ENCODE data around the gene TRAF3.
"Not testable (repeated sequence)": the region's sequence is repeated elsewhere in the genome, so short reads cannot be mapped to it uniquely, and the experiment has no call there.

The TRAF3 gene

GRCh38 chr14:102819747-102820330, 42.6 kb downstream of the TRAF3 start:
- no peak; the same call in 2 of the 3 replicates for ATAC-seq
- TF ChIP-seq OSR1 (CRISPR knock-in tag; IDR thresholded peaks at IDR 0.05): no peak
- no peak for TF ChIP-seq ZNF565 (CRISPR knock-in tag; conservative IDR thresholded peaks at IDR 0.05; ENCODE audit: low read depth)
- no peak for TF ChIP-seq CSRNP3 (CRISPR knock-in tag; IDR thresholded peaks at IDR 0.05)
- TF ChIP-seq ZNF70 (CRISPR knock-in tag; IDR thresholded peaks at IDR 0.05): no peak
- TF ChIP-seq TSHZ2 (CRISPR knock-in tag; IDR thresholded peaks at IDR 0.05): no peak
- TF ChIP-seq SNAI2 (CRISPR knock-in tag; IDR thresholded peaks at IDR 0.05): no peak
- TF ChIP-seq TCF4 (CRISPR knock-in tag; IDR thresholded peaks at IDR 0.05; ENCODE audit: borderline replicate concordance): no peak
- no peak for TF ChIP-seq ESRRG (CRISPR knock-in tag; IDR thresholded peaks at IDR 0.05)
- no peak for TF ChIP-seq ZNF8 (CRISPR knock-in tag; IDR thresholded peaks at IDR 0.05)
- TF ChIP-seq, protein P1, sequence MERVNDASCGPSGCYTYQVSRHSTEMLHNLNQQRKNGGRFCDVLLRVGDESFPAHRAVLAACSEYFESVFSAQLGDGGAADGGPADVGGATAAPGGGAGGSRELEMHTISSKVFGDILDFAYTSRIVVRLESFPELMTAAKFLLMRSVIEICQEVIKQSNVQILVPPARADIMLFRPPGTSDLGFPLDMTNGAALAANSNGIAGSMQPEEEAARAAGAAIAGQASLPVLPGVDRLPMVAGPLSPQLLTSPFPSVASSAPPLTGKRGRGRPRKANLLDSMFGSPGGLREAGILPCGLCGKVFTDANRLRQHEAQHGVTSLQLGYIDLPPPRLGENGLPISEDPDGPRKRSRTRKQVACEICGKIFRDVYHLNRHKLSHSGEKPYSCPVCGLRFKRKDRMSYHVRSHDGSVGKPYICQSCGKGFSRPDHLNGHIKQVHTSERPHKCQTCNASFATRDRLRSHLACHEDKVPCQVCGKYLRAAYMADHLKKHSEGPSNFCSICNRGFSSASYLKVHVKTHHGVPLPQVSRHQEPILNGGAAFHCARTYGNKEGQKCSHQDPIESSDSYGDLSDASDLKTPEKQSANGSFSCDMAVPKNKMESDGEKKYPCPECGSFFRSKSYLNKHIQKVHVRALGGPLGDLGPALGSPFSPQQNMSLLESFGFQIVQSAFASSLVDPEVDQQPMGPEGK (CRISPR knock-in tag; IDR thresholded peaks at IDR 0.05; ENCODE audit: borderline replicate concordance): no peak
- no peak for TF ChIP-seq ARNTL (CRISPR knock-in tag; IDR thresholded peaks at IDR 0.05; ENCODE audit: borderline replicate concordance, low read depth)
- no peak for TF ChIP-seq POU6F1 (CRISPR knock-in tag; IDR thresholded peaks at IDR 0.05; ENCODE audit: borderline replicate concordance, low read depth)

- TF ChIP-seq ZFP30 (CRISPR knock-in tag; IDR thresholded peaks at IDR 0.05) (no peak), OSR1 (CRISPR knock-in tag; IDR thresholded peaks at IDR 0.05) (no peak), ZNF8 (CRISPR knock-in tag; IDR thresholded peaks at IDR 0.05) (no peak), BACH2 (CRISPR knock-in tag; IDR thresholded peaks at IDR 0.05; ENCODE audit: borderline replicate concordance) (no peak), POU6F1 (CRISPR knock-in tag; IDR thresholded peaks at IDR 0.05; ENCODE audit: borderline replicate concordance, low read depth) (no peak)
- ATAC-seq: no peak
These were observed 44.0 kb downstream of the TRAF3 start for GRCh38 chr14:102821252-102821651.

- TF ChIP-seq ESRRG (CRISPR knock-in tag; IDR thresholded peaks at IDR 0.05) (no peak), PPARA (CRISPR knock-in tag; IDR thresholded peaks at IDR 0.05; ENCODE audit: borderline replicate concordance) (no peak), SNAI2 (CRISPR knock-in tag; IDR thresholded peaks at IDR 0.05) (no peak), BACH2 (CRISPR knock-in tag; IDR thresholded peaks at IDR 0.05; ENCODE audit: borderline replicate concordance) (no peak)
- no peak for ATAC-seq
These were observed 45.1 kb downstream of the TRAF3 start for GRCh38 chr14:102822311-102822863.

GRCh38 chr14:102822887-102823286, 45.6 kb downstream of the TRAF3 start:
- not testable (repeated sequence) for ATAC-seq

GRCh38 chr14:102823546-102823945, 46.3 kb downstream of the TRAF3 start:
- ATAC-seq: no peak
- TF ChIP-seq ZNF8 (CRISPR knock-in tag; IDR thresholded peaks at IDR 0.05): no peak
- no peak for TF ChIP-seq PPARA (CRISPR knock-in tag; IDR thresholded peaks at IDR 0.05; ENCODE audit: borderline replicate concordance)
- TF ChIP-seq POU6F1 (CRISPR knock-in tag; IDR thresholded peaks at IDR 0.05; ENCODE audit: borderline replicate concordance, low read depth): no peak
- no peak for TF ChIP-seq ESRRG (CRISPR knock-in tag; IDR thresholded peaks at IDR 0.05)
- TF ChIP-seq SNAI2 (CRISPR knock-in tag; IDR thresholded peaks at IDR 0.05): no peak
- no peak for TF ChIP-seq ZFP30 (CRISPR knock-in tag; IDR thresholded peaks at IDR 0.05)
- no peak for TF ChIP-seq ZNF565 (CRISPR knock-in tag; conservative IDR thresholded peaks at IDR 0.05; ENCODE audit: low read depth)
- no peak for TF ChIP-seq CSDC2 (CRISPR knock-in tag; IDR thresholded peaks at IDR 0.05)
- no peak for TF ChIP-seq GLIS3 (CRISPR knock-in tag; IDR thresholded peaks at IDR 0.05)

Measured in SK-N-SH treated with all-trans-retinoic acid at 6 μM for 48 hours (cell line).